HUES48 (cell line): ENCODE measurements around the gene INSRR.

Experiments used
- H3K27ac ChIP-seq: one replicate; pipeline ENCODE4 v1.7.0; 2013; ENCODE audit warnings: low read depth, low read length, inconsistent platforms
- H3K27me3 ChIP-seq: 2 replicates; pipeline ENCODE4 v1.6.1; 2013; ENCODE audit warnings: mild to moderate bottlenecking, low read length; ENCODE audit not compliant: control insufficient read depth, insufficient read depth
- H3K36me3 ChIP-seq: 2 replicates; pipeline ENCODE4 v1.6.1; 2013; ENCODE audit warnings: low read length; ENCODE audit not compliant: control insufficient read depth, insufficient read depth
- H3K4me1 ChIP-seq: 2 replicates; pipeline ENCODE4 v1.6.1; 2013; ENCODE audit warnings: mild to moderate bottlenecking, low read length; ENCODE audit not compliant: control insufficient read depth, insufficient read depth
- H3K4me3 ChIP-seq: 2 replicates; pipeline ENCODE4 v1.5.1; 2013; ENCODE audit warnings: mild to moderate bottlenecking, low read depth, low read length
- H3K9ac ChIP-seq: 2 replicates; pipeline ENCODE4 v1.6.1; 2013; ENCODE audit warnings: mild to moderate bottlenecking, low read depth, low read length, moderate library complexity
- H3K9me3 ChIP-seq: 2 replicates; pipeline ENCODE4 v1.6.1; 2013; ENCODE audit warnings: low read length; ENCODE audit not compliant: control insufficient read depth, insufficient read depth

INSRR gene

GRCh38 chr1:156804026-156804425 lies 54.9 kb downstream of the INSRR start:
- Histone ChIP-seq H3K27ac (no peak overlapping the region), H3K9me3 (no peaks in the 10 kb centered on the region), H3K9ac (no peak overlapping the region), H3K4me1 (no peaks in the 10 kb centered on the region), H3K4me3 (no peak overlapping the region), H3K36me3 (peaks cover 28% of the 10 kb centered on the region), H3K27me3 (no peaks in the 10 kb centered on the region)

- Histone ChIP-seq H3K27ac (no peak overlapping the region), H3K27me3 (no peaks in the 10 kb centered on the region), H3K9ac (no peak overlapping the region), H3K4me3 (no peak overlapping the region), H3K4me1 (no peaks in the 10 kb centered on the region), H3K36me3 (peaks cover 35% of the 10 kb centered on the region), H3K9me3 (no peaks in the 10 kb centered on the region)
Observed at GRCh38 chr1:156803086-156803851, 55.6 kb downstream of the INSRR start.

DNA sequence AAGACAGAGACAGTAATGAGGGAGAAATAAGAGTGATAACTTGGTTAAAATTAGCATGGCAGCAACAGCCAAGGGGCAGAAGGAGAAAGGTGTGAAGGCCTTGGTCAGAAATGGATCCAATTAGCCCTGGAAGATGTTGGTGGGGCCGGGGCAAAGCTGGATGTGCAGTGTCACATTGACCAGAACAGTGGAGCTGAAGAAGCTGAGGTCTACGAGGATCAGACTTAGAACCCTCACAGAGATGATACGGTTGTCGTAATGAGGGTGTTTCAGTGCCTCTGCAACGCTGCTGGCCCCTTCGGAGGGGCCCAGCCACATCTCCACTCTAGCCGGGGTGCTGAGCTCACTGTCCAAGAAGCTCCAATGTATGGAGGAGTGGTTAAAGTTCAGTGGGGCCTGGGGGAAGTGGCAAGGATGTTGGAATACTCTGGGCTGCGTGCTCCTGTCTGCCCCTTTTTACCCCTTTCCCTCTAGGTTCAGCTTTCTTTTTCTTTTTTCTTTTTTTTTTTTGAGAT lies 56.4 kb downstream of the INSRR start:
- Histone ChIP-seq H3K9ac (no peak overlapping the region), H3K36me3 (peaks cover 43% of the 10 kb centered on the region), H3K9me3 (no peaks in the 10 kb centered on the region), H3K27me3 (no peaks in the 10 kb centered on the region), H3K4me3 (no peak overlapping the region), H3K4me1 (no peaks in the 10 kb centered on the region), H3K27ac (no peak overlapping the region)

- Histone ChIP-seq H3K27ac (no peak overlapping the region), H3K4me3 (no peak overlapping the region), H3K9ac (no peak overlapping the region), H3K9me3 (no peaks in the 10 kb centered on the region), H3K27me3 (no peaks in the 10 kb centered on the region), H3K4me1 (no peaks in the 10 kb centered on the region), H3K36me3 (peaks cover 52% of the 10 kb centered on the region)
Observed at GRCh38 chr1:156801409-156802121, 57.4 kb downstream of the INSRR start.

GRCh38 chr1:156797212-156797871 lies 61.6 kb downstream of the INSRR start:
- Histone ChIP-seq H3K36me3 (peaks cover 94% of the 10 kb centered on the region), H3K9me3 (no peaks in the 10 kb centered on the region), H3K27me3 (no peaks in the 10 kb centered on the region), H3K4me1 (no peaks in the 10 kb centered on the region), H3K4me3 (no peak overlapping the region), H3K9ac (no peak overlapping the region), H3K27ac (no peak overlapping the region)

- Histone ChIP-seq H3K9me3 (no peaks in the 10 kb centered on the region), H3K9ac (no peak overlapping the region), H3K36me3 (peaks cover 99% of the 10 kb centered on the region), H3K27me3 (no peaks in the 10 kb centered on the region), H3K4me1 (no peaks in the 10 kb centered on the region), H3K27ac (no peak overlapping the region), H3K4me3 (no peak overlapping the region)
Observed at GRCh38 chr1:156796340-156797097, 62.4 kb downstream of the INSRR start.

- no peak overlapping the region for H3K4me3 ChIP-seq
- no peaks in the 10 kb centered on the region for H3K9me3 ChIP-seq
- H3K27ac ChIP-seq, result no peak overlapping the region
- H3K9ac ChIP-seq, result no peak overlapping the region
- H3K36me3 ChIP-seq, result peaks cover 99% of the 10 kb centered on the region
- H3K27me3 ChIP-seq, result no peaks in the 10 kb centered on the region
- H3K4me1 ChIP-seq, result no peaks in the 10 kb centered on the region
Observed at GRCh38 chr1:156795787-156796186, 63.1 kb downstream of the INSRR start.

DNA sequence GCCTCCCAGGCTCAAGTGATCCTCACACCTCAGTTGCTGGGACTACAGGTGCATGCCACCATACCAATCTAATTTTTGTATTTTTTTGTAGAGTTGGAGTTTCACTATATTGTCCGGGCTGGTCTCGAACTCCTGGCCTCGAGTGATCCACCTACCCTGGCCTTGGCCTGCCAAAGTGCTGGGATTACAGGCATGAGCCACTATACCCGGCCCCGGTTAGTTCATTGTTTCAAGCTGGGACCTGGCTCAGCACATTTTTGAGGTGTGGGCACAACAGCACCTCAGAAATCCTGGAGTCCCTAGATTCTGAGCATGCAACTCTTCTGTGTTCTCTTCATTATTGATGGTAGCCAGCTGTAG lies 63.6 kb downstream of the INSRR start:
- H3K27me3 ChIP-seq, result no peaks in the 10 kb centered on the region
- H3K27ac ChIP-seq, result no peak overlapping the region
- no peak overlapping the region for H3K4me3 ChIP-seq
- no peak overlapping the region for H3K9ac ChIP-seq
- peaks cover 99% of the 10 kb centered on the region for H3K36me3 ChIP-seq
- no peaks in the 10 kb centered on the region for H3K9me3 ChIP-seq
- no peaks in the 10 kb centered on the region for H3K4me1 ChIP-seq

GRCh38 chr1:156794506-156795373 lies 64.2 kb downstream of the INSRR start:
- Histone ChIP-seq H3K4me1 (no peaks in the 10 kb centered on the region), H3K27ac (no peak overlapping the region), H3K27me3 (no peaks in the 10 kb centered on the region), H3K9me3 (no peaks in the 10 kb centered on the region), H3K4me3 (no peak overlapping the region), H3K36me3 (peaks cover 98% of the 10 kb centered on the region), H3K9ac (no peak overlapping the region)
